Kidney capillary endothelial cell (primary cell): ENCODE results near the gene PLCB3.

Experiments
- DNase-seq: peaks from one replicate; pipeline ENCODE4 v3.0.0-alpha.2; 2018; ENCODE audit warnings: low spot score

PLCB3 gene

DNA sequence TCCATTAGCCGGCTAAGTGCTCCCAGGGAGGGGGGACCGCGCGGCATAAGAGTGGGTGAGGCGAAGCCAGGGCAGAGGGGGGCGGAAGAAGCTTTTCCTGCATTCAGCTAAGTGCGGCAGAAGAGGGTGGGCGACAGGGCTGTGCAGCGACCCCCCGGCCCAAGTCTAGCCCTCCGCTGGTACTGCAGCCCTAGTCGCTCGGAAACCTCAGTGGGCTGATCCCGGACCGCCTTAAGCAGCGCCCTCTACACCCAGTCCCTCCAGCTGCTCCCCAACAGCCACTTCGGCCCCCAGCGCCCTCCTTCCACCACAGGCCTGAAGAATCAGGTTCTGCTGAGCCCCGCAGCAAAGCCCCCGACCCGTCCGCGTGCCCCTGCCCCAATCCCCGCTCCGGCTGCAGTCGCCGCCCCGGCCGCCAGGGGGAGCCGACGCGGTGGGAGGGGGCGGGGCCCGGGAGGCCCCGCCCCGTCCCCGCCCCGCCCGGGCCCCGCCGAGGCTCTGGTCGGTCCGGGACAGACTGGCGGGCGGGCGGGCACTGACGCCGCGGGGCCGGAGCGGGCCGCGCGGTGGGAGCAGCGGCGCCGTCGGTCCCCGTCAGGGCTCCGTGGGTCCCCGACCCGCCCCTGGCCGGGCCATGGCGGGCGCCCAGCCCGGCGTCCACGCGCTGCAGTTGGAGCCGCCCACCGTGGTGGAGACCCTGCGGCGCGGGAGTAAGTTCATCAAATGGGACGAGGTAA, at the start of gene PLCB3:
PLCB3 (plus strand) TSS at position 515 of the 737 bp plus-strand sequence; CDS start at position 635, 120 bp downstream.
- DNase-seq, result no peak

DNA sequence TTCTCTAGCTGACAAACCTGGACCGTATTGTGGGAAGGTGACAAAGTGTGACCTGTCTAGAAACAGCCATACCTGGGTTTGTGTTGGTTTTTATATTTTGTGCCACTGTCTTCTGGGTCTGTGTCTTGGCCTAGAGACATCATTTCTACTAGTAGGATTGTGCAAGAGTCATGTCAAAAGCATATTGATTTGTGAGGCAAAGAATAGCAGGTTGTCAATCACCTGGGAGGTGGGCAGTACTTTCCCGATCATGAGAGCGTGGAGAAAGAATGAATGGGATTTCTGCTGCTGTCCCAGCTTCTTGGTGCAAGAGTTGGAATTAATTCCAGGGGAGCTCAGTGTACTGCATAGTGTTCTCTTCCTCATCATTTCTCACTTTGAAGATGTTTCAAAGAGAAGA, 49.8 kb upstream of the PLCB3 start:
- no peak for DNase-seq

DNA sequence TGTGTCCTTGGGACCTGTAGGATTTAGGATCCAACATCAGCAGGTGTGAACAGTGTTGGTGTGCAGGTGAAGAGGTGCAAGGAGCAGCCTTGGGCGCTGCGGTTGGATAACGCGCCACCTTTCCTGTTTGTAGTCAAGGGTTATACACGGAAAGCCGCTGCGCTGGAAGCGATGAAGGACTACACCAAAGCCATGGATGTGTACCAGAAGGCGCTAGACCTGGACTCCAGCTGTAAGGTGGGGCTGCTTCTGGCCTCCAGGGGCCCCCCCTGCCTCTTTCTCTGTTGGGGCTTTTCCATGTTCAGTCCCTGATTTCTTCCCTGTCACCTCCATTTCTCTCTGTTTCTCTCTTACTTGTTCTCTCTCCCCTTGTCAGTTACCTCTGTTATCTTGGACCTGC, 48.3 kb upstream of the PLCB3 start:
- no peak for DNase-seq

DNA sequence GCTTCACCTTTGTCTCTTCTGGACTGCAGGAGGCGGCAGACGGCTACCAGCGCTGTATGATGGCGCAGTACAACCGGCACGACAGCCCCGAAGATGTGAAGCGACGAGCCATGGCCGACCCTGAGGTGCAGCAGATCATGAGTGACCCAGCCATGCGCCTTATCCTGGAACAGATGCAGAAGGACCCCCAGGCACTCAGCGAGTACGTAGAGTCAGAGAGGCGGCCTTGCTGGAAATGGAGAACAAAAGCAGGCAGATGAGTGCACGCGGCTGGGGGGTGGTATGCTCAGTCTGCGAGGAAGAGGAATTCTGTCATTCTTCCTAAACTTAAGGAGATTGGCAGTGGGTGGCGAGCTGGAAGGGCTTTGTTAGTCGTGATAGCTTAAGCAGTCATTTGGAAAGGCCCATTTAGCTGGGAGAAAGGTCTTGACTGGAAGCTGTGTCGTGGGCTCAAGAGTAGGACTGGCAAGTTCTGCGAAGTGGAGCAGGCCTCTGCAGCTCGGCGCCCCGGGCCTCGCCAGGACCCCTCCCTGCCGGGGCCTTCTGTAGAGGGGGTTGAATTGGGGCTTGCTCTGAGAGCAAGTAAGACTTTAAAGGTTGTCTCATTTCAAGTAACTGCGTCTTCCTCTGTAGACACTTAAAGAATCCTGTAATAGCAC, 47.8 kb upstream of the PLCB3 start:
- DNase-seq, result no peak

DNA sequence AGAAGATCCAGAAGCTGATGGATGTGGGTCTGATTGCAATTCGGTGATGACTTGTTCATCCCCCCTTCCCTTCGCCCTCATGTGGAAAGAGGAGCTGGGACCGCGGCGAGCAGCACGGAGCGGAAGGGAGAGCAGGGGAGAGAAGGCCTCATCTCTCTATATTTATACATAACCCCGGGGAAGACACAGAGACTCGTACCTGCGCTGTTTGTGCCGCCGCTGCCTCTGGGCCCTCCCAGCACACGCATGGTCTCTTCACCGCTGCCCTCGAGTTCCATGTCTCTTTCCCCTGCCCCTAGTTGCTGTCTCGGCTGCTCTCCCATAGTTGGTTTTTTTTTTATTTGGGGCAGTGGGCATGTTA, 47.3 kb upstream of the PLCB3 start:
- DNase-seq, result no peak

DNA sequence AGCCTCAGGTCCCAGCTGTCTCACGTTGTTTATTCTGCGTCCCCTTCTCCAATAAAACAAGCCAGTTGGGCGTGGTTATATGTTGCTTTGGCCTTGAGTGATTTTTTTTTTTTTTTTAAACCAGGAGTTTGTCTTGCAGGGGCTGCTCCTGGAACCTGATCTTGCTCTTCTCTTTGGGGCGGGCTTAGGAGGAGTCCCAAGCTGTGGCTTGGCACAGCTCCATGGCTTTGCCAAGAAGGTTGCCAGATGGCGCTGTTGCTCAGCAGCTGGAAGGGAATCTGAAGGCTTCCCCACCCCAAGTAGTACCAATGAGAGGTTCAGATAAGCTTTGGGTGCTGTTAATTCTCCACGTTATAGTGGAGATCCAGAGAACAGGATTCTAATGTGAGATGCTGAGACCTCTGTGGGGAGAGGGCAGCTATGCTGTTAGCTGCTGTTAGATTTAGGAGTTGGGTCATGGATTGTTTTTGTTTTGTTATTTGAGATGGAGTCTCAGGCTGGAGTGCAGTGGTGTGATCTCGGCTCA, 46.8 kb upstream of the PLCB3 start:
- DNase-seq, result peak; percentile 86

DNA sequence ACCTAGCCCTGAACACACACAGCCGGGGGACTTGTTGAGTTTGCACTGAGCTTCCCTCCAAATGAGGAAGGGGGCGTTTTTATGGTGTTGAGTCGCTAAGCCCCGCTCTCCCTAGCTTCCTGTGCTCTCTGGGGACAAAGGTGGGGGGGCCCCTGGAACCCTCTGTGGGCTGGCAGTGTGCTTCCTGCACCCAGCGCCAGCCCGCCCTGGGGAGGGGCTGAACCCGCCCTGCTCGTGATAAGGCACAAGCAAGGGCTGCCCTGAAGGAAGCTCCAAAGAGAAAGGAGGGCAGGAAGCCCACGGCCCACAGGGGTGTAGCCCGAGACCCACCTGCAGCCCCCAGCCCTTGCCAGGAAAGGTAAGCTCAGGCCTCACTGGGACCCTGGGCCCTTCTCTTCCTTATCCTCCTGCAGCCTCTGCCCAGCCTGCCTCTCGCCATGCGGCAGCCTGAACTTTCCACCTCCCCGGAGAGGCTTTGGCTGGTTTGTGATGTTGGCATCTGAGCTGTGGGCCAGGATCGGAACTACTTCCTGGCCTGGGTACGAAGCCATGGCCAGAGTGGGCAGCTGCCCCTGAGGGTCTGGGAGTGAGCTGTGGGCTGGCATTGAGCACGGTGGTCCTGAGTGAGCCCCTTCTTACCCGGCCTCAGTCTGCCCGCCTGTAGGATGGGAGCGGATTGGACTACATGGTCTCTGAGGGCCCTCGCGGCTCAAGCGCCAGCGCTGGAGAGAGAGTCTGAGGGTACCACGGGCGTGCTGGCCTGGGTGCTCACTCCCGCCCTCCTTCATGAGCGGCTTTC, 44.7 kb upstream of the PLCB3 start, which contains the start of gene FERMT3:
FERMT3 (plus strand) TSS at position 265 of the 799 bp plus-strand sequence. CDS start 644 bp downstream, outside the sequence.
- no peak for DNase-seq

DNA sequence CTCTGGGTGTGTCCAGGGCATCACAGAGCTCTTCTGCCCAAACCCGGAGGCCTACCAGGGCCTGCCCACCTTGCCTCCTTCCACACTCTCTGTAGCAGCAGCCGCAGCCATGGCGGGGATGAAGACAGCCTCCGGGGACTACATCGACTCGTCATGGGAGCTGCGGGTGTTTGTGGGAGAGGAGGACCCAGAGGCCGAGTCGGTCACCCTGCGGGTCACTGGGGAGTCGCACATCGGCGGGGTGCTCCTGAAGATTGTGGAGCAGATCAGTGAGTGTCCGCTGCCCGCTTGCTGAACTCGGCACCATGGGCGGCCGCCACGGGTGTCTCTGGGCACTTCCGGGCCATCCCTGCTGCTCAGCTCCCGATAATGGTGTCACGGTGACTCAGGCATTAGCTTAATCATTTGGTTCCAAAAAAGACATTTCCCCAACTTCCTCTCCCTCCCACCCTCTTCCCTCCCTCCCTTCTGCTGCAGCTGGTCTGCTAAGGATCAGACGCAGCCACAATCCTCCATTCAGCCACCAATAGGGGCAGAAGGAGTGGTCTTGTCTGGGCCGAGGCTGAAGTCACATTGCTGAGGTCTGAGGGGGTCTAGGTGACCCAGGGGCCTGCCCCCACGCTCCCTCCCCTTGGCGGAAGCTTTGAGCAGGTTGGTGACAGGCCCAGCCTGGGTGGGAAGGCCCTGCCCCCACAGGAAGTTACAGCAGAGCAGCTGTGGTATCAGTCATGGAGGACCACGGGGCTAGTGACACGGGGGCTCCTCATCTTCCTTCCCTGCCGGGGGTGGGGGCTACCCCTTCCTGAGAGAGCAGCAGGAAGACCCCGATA, 43.9 kb upstream of the PLCB3 start:
- peak; percentile 93 for DNase-seq

DNA sequence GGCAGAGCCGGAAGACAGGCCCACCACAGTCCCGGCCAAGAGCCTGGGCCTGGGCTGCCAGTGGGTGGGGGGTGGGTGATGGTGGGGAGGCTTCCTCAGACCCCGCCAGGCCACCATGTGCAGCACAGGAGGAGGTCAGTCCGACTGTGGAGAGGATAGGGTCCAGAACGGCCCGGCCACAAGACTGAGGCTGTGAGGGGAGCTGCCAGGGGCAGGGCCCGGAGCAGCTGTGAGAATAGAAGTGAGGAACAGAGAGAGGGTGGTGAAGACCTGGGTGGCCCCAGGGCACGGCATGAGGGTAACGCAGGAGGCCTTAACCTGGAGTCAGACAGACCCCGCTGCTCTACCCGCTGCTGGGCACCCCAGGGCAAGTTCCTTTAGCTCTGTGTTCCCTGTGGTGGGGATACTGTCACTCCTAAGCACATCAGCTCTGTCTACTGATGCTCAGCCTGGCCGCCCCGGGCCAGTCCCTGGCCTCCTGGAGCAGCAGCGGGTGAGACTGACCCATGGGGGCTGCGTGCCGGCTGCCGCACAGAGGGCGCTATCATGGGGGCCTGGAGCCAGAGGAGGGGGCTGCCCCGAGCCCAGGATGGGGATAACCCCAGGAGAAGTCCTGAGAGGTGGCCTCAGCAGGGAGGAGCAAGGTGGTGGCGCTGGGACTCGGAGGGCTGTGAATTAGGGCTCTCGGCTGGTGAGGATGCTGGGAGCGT, 43.1 kb upstream of the PLCB3 start:
- no peak for DNase-seq

DNA sequence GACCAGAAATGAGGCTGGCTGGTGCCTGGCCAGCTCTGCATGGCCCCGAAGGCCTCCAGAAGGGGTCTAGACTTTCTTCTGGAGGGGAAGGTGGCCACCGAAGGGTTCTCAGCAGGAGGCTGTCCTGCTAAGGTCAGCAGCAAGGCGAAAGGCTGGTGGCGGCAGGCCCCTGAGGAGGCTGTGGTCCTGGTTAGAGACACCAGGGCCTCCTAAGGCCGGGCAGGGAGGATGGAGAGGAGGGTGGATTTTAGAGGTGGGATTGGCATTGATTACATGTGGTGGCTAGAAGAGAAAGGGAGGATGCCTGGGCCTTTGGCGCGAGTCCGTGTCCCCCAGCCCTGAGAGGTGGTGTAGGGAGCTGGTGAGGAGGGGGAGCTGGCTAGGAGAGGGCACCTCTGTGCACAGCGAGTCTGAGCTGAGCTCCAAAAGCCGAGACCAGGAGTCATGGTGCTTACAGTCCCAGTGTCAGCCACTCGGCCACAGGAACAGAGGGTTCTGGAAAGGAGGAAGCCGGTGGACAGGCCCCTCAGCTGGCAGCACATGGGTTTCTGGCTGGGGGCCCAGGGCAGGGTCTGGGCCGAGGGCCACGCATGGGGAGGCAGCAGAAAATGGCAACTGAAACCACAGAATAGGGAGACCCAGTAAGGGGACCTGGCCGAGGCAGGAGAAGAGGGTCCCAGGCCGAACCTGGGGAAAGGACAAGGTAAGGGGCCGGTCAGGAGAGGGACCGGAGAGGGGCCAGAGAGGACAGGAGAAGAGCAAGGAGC, 42.4 kb upstream of the PLCB3 start:
- DNase-seq, result no peak

DNA sequence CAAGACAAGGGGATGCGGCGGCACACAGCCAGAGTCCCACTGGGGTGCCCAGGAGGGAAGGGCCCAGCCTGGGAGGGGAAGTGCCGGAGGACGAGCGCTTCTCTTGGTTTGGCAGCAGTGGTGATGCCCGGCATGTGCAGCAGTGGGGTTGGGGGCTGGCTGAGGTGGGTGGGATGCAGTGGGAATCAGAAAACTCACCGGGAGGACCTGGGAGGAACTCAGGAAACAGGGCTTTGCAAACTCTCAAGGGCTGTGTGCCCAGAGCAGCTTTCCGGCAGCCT, 41.8 kb upstream of the PLCB3 start:
- no peak for DNase-seq

DNA sequence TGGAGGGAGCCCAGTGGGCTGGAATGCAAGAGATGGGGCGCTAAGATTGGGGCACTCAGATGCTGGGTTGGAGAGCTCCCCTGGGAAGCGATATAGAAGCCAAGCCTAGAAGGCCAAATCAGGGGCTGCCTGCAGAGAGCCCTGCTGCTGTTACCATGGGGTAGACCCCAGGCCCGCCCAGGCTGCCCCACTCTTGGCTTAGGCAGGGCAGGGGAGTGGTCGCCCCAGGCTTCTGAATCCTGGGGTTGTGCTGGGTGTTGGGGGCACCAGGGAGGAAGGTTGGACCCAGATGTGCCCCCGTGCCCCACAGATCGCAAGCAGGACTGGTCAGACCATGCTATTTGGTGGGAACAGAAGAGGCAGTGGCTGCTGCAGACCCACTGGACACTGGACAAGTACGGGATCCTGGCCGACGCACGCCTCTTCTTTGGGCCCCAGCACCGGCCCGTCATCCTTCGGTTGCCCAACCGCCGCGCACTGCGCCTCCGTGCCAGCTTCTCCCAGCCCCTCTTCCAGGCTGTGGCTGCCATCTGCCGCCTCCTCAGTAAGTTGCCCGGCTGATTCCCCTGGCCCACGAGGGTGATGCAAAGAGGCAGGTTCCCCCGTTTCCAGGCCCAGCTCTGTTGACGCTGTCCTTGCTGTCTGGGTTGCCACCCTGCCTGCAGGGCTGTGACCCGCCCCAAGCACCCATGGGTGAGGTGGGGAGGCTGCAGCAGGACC, 40.9 kb upstream of the PLCB3 start:
- no peak for DNase-seq

DNA sequence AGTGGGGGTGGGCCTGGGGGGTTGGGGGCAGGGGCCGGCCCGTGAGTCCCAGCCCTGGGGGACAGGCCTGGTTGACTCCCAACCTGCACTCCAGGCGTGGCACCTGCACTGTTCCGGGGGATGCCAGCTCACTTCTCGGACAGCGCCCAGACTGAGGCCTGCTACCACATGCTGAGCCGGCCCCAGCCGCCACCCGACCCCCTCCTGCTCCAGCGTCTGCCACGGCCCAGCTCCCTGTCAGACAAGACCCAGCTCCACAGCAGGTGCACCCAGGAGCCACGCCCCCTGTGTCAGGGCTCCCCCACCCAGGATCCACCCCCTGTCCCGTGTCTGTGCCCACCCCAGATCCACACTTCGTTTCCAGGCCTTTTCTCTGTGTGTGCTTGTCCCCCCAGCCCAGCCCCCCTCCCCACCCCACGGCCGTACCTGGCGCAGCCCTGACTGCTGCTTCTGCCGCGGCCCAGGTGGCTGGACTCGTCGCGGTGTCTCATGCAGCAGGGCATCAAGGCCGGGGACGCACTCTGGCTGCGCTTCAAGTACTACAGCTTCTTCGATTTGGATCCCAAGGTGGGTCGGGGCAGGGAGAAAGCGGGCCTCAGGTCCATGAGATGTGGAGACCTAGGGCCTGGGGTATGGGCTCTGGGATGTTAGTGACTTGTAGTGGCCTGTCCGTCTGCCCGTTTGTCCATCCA, 40.0 kb upstream of the PLCB3 start:
- no peak for DNase-seq

DNA sequence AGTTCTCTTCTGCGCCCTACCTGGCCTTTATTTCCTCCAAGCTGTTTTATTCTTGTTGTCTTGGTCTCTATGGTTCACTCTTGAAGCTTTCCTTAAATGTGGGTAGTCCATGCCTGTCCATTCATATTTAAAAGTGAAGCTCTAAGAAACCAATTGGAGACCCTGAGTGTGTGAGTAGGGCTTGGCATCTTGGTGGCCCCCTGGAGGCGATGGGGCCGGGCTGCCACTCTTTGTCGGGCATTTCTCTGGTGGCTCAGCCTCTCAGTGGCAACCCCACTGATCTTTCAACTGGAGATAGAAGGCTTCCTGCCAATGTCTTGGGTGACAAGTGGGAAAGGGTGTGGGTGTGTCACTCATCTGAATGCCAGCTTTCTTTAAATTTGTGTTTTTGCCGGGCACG, 34.5 kb upstream of the PLCB3 start:
- no peak for DNase-seq

DNA sequence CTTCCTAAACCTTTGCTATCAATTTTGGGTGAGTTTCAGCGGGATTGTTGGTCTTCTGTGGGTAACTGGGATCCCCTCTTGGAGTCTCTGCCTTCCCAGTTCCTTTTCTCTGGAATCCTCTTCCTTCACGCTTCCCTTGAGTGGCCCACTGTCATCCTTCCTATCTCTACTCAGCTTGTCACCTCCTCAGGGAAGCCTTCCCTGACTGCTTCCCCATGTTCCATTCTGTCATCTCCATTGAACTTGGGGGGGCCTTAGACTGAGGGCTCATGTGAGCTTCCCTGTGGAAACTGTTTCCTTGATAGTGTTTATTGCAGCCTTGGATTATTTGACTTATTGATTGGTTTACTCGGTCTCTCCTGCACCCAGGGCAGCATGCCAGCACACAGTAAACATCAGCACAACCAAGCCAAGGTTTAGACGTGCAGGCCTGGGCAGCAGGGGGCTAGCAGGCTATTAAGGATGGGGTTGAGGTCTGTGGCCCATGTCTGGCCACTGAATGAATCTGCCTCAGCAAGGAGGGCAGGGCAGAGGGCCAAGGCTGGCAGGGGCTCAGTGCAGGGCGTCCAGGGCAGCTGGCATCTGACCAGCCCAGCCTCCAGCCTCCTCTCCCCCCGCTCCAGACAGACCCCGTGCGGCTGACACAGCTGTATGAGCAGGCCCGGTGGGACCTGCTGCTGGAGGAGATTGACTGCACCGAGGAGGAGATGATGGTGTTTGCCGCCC, 32.5 kb upstream of the PLCB3 start:
- DNase-seq, result no peak

DNA sequence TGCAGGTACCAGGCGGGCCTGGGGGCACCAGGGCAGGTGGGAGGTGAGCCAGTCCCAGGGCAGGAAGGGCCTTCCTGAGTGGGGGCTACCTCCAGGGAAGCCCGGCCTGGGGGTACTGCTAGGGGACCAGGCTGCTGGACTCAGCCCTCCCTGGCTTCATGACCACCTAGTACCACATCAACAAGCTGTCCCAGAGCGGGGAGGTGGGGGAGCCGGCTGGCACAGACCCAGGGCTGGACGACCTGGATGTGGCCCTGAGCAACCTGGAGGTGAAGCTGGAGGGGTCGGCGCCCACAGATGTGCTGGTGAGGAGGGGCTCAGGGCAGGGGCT, 32.0 kb upstream of the PLCB3 start:
- no peak for DNase-seq

DNA sequence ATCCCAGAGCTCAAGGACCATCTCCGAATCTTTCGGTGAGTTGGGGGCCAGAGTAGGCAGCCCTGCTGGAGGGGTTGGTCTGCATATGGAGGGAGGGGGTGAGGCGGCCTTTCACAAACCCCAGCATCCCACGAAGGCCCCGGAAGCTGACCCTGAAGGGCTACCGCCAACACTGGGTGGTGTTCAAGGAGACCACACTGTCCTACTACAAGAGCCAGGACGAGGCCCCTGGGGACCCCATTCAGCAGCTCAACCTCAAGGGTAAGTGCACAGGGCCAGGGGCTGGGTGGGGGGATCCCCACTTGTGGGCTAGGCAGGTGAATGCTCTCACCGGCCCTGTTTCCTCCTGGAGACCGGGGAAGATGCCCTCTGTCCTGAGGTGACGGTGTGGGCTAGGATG, 31.6 kb upstream of the PLCB3 start:
- DNase-seq, result no peak

DNA sequence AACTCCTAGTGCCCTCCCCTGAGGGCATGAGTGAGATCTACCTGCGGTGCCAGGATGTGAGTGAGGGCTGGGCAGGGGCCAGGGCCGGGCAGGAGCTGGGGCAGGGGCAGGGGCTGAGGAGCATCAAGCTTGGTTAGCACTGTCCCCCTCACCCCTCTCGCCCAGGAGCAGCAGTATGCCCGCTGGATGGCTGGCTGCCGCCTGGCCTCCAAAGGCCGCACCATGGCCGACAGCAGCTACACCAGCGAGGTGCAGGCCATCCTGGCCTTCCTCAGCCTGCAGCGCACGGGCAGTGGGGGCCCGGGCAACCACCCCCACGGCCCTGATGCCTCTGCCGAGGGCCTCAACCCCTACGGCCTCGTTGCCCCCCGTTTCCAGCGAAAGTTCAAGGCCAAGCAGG, 31.1 kb upstream of the PLCB3 start:
- no peak for DNase-seq

DNA sequence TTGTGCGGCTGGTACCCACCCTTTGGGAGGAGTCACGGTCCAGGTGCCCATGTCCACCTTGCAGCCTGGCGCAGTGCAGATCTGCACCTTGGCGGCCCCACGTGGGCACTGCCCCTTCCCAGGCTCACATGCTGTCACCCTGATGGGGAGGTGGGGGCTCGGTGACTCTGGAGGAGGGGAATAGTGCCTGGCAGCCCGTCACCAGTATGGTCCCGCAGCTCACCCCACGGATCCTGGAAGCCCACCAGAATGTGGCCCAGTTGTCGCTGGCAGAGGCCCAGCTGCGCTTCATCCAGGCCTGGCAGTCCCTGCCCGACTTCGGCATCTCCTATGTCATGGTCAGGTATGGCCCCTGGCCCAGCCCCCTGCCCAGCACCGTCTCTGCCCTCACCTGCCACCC, 30.5 kb upstream of the PLCB3 start:
- DNase-seq, result no peak
